ENCODE data around the gene N4BP2.

DNA sequence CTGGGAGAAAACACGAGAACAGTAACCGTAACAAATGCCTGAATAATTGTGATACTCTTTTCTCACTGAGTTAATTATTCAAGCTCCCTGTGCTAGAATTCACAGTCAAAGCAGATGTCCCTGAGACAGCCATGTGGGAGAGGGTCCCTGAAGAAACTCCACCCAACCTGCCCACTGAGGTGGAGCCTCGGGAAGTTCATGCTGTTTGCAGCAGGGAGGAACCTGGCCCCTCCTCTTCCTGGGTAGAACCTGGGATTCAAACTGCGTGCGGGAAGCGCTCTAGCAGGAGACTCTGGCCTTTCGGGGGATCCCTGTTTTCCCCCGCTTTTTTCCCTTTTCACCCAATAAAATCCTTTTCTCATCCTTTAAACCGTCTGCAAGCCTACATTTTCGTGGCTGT, 120.0 kb downstream of the N4BP2 start:
- TF ChIP-seq, protein P1, sequence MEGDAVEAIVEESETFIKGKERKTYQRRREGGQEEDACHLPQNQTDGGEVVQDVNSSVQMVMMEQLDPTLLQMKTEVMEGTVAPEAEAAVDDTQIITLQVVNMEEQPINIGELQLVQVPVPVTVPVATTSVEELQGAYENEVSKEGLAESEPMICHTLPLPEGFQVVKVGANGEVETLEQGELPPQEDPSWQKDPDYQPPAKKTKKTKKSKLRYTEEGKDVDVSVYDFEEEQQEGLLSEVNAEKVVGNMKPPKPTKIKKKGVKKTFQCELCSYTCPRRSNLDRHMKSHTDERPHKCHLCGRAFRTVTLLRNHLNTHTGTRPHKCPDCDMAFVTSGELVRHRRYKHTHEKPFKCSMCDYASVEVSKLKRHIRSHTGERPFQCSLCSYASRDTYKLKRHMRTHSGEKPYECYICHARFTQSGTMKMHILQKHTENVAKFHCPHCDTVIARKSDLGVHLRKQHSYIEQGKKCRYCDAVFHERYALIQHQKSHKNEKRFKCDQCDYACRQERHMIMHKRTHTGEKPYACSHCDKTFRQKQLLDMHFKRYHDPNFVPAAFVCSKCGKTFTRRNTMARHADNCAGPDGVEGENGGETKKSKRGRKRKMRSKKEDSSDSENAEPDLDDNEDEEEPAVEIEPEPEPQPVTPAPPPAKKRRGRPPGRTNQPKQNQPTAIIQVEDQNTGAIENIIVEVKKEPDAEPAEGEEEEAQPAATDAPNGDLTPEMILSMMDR (IDR thresholded peaks at IDR 0.05), result no peak
- no peak for TF ChIP-seq POLR2AphosphoS5 (IDR thresholded peaks at IDR 0.05)

Measured in esophagus muscularis mucosa (tissue), 3 donors.